ENCODE data around the gene LUZP2. TPM values are rescaled to one million over a fixed set of nuclear protein-coding genes. Genes with fewer than 3 reads are reported as not detected.

The LUZP2 gene
- total RNA-seq, 4 donors from 2014 or later, result under 0.01 TPM; not detected in 3

- 39 to 40% methylated on average over 3 of the region's 3 CpGs for WGBS, 2 donors
- no peak for DNase-seq (ENCODE audit: low spot score in 2 of 2)
- no peaks in the 10 kb centered on the region for H3K4me1 ChIP-seq
- TF ChIP-seq POLR2A (IDR thresholded peaks at IDR 0.05) (no peak), EP300 (IDR thresholded peaks at IDR 0.05) (no peak), CTCF (IDR thresholded peaks at IDR 0.05) (no peak)
- H3K27ac ChIP-seq, result no peak overlapping the region
- H3K27me3 ChIP-seq, result no peaks in the 10 kb centered on the region
- H3K4me3 ChIP-seq, result no peak overlapping the region
- H3K36me3 ChIP-seq, result no peaks in the 10 kb centered on the region
- H3K9me3 ChIP-seq, result no peaks in the 10 kb centered on the region
Measured at GRCh38 chr11:24509114-24509513, 12.3 kb downstream of the LUZP2 start.

- no peaks in the 10 kb centered on the region for H3K9me3 ChIP-seq
- no peaks in the 10 kb centered on the region for H3K4me1 ChIP-seq
- TF ChIP-seq POLR2A (IDR thresholded peaks at IDR 0.05), result no peak
- TF ChIP-seq CTCF (IDR thresholded peaks at IDR 0.05), result no peak
- no peak for TF ChIP-seq EP300 (IDR thresholded peaks at IDR 0.05)
- no peaks in the 10 kb centered on the region for H3K27me3 ChIP-seq
- no peak for DNase-seq (ENCODE audit: low spot score in 2 of 2)
- 68 to 79% methylated on average over 5 of the region's 5 CpGs for WGBS, 2 donors
- no peak overlapping the region for H3K4me3 ChIP-seq
- H3K27ac ChIP-seq, result no peak overlapping the region
- no peaks in the 10 kb centered on the region for H3K36me3 ChIP-seq
Measured at GRCh38 chr11:24511511-24511910, 14.7 kb downstream of the LUZP2 start.

- no peak overlapping the region for H3K27ac ChIP-seq
- H3K9me3 ChIP-seq, result no peaks in the 10 kb centered on the region
- no peaks in the 10 kb centered on the region for H3K36me3 ChIP-seq
- H3K4me3 ChIP-seq, result no peak overlapping the region
- H3K27me3 ChIP-seq, result no peaks in the 10 kb centered on the region
- TF ChIP-seq CTCF (IDR thresholded peaks at IDR 0.05) (no peak), EP300 (IDR thresholded peaks at IDR 0.05) (no peak), POLR2A (IDR thresholded peaks at IDR 0.05) (no peak)
- no peak for DNase-seq (ENCODE audit: low spot score in 2 of 2)
- H3K4me1 ChIP-seq, result no peaks in the 10 kb centered on the region
- 56 to 63% methylated on average over 3 of the region's 3 CpGs for WGBS, 2 donors
Measured at GRCh38 chr11:24513479-24514218, 16.8 kb downstream of the LUZP2 start.

GRCh38 chr11:24514219-24514594 lies 17.4 kb downstream of the LUZP2 start:
- WGBS, 2 donors, result 56 to 68% methylated on average over 2 of the region's 2 CpGs
- no peaks in the 10 kb centered on the region for H3K9me3 ChIP-seq
- H3K4me1 ChIP-seq, result no peaks in the 10 kb centered on the region
- no peaks in the 10 kb centered on the region for H3K36me3 ChIP-seq
- TF ChIP-seq CTCF (IDR thresholded peaks at IDR 0.05) (no peak), POLR2A (IDR thresholded peaks at IDR 0.05) (no peak), EP300 (IDR thresholded peaks at IDR 0.05) (no peak)
- H3K4me3 ChIP-seq, result no peak overlapping the region
- DNase-seq (ENCODE audit: low spot score in 2 of 2), result no peak
- no peak overlapping the region for H3K27ac ChIP-seq
- H3K27me3 ChIP-seq, result no peaks in the 10 kb centered on the region

- no peak for DNase-seq (ENCODE audit: low spot score in 2 of 2)
- no peaks in the 10 kb centered on the region for H3K9me3 ChIP-seq
- H3K36me3 ChIP-seq, result no peaks in the 10 kb centered on the region
- H3K27me3 ChIP-seq, result no peaks in the 10 kb centered on the region
- H3K4me1 ChIP-seq, result no peaks in the 10 kb centered on the region
- WGBS, 2 donors, result 77 to 81% methylated on average over 1 of the region's 1 CpG
- no peak overlapping the region for H3K4me3 ChIP-seq
- no peak for TF ChIP-seq POLR2A (IDR thresholded peaks at IDR 0.05)
- no peak for TF ChIP-seq EP300 (IDR thresholded peaks at IDR 0.05)
- TF ChIP-seq CTCF (IDR thresholded peaks at IDR 0.05), result no peak
- H3K27ac ChIP-seq, result no peak overlapping the region
Measured at GRCh38 chr11:24515632-24516031, 18.8 kb downstream of the LUZP2 start.

Measured in tibial nerve (tissue), 4 donors.